NCI-H1105 treated with DMSO at 0.1 percent for 48 hours (cell line): ENCODE data around the gene XRCC2.
"Not testable (repeated sequence)": the region's sequence is repeated elsewhere in the genome, so short reads cannot be mapped to it uniquely, and the experiment has no call there.

Source experiments
- DNase-seq: peaks from one replicate; lab custom pipeline; 2025; lab: John Stamatoyannopoulos, UW

Gene XRCC2

GRCh38 chr7:152664636-152665035 lies 11.3 kb downstream of the XRCC2 start:
- DNase-seq = no peak

DNA sequence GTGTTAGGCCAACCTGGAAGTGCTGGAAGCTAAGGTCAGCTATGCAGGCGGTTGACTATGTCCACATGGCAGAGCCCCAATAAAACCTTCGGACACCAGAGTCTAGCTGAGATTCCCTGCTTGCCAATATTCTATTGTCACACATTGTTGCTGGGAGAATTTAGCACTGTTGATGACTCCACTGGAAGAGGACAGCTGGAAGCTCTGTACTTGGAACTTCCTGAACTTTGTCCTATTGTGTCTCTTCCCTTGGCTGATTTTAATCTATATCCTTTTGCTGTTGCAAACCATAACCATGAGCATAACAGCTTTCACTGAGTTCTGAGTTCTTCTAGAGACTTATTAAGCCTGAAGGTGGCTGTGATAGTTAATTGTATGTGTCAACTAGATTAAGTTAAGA lies 12.0 kb downstream of the XRCC2 start:
- DNase-seq = no peak

GRCh38 chr7:152663148-152663740 lies 12.7 kb downstream of the XRCC2 start:
- DNase-seq = no peak

DNA sequence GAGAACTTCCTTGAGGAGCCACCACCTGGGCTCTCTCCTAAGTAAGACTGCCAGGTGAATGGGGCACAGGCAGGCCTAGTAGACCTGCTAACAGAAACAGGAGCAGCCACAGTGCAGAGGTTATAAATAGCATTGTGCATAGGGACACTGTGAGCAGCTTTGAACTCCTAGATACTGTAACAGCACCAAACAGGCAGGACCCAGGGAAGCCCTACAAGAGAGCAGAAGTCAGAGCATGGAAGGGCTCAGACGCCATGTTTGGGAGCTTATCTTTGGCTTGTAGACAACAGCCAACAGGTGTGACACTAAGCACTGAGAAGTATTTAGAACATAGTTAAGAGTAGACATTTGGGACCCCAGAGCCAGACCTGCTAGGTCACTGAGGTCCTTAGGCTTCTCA lies 14.5 kb downstream of the XRCC2 start:
- DNase-seq = no peak

DNA sequence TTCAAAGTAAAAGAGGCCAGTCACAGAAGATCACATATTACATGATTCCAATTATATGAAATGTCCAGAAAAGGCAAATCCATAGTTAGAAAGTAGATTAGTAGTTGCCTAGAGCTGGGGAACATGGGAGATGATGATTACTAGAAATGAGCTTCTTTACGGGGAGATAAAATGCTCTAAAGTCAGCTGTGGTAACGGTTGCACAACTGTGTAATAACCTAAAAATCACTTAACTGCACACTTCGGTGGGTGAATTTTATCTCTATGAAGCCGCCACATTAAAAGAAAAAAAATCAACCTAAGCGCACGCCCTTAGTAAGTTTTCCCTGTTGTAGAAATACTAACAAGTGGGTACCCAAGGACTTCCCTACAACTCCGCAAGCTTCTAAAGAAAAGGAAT lies 15.9 kb downstream of the XRCC2 start:
- no peak for DNase-seq

- DNase-seq = no peak
These were observed 21.0 kb downstream of the XRCC2 start for GRCh38 chr7:152654971-152655370.

GRCh38 chr7:152649220-152649619 lies 26.7 kb downstream of the XRCC2 start:
- no peak for DNase-seq

- DNase-seq = no peak
These were observed 28.9 kb downstream of the XRCC2 start for GRCh38 chr7:152647009-152647408.

- not testable (repeated sequence) for DNase-seq
These were observed 29.4 kb downstream of the XRCC2 start for GRCh38 chr7:152646579-152646978.

GRCh38 chr7:152643979-152644559 lies 31.9 kb downstream of the XRCC2 start:
- DNase-seq = no peak

GRCh38 chr7:152641384-152641783 lies 34.6 kb downstream of the XRCC2 start:
- DNase-seq = no peak

- DNase-seq = no peak
These were observed 35.1 kb downstream of the XRCC2 start for GRCh38 chr7:152640829-152641228.

GRCh38 chr7:152637920-152638580 lies 37.9 kb downstream of the XRCC2 start:
- DNase-seq = no peak

DNA sequence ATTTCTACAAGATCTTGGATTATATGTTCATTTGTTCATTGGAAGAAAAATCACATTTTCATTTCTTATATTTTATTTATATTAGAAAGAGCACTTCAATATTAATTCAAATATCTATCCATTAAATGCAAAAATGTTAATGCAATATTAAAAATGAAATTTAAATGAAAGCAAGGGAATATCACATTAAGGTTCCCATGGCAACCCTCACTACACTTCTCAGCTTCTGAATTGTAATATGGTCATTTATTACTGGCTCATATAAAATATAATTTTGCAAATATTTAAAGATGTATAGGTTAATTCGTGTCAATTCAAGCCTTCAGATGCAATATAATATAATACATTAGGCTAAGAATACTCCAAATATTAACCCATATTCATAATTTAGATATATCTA lies 38.8 kb downstream of the XRCC2 start:
- DNase-seq = no peak

DNA sequence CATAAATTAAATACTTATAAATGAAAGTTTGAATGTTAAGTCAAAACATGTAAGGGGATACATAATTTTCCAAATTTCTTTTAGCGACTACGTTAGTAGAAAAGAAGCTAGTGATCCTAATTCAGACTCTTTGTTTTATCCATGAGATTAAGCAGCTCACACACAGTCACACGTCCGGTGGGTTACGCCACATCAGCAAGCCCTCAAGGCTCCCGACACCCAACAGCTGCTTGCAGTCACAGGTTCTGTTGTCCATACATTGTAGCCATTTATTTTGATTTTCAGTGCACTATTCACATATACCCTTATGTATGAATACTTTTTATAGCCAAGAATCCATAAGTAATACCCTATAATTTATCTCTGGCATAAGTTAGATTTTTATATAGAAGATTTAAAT lies 39.5 kb downstream of the XRCC2 start:
- DNase-seq = no peak

DNA sequence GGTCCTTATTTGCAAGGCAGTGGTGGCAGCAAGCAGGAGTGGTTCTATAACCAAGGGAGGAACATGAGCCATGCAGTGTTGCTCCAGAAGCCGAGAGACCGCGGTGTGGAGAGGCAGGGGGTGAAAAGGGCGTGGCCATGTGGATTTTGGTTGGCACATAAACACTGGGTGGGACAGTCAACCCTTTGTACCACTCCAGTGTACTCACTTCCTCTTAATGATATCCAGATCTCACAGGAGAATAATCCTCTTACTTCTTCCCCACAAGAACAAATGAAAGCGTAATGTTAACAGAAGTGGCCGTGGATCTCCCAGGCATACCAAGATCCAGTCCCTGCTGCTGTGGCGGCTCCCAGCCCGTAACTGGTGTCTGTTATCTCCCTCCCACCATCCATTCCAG lies 42.4 kb downstream of the XRCC2 start:
- DNase-seq = no peak

DNA sequence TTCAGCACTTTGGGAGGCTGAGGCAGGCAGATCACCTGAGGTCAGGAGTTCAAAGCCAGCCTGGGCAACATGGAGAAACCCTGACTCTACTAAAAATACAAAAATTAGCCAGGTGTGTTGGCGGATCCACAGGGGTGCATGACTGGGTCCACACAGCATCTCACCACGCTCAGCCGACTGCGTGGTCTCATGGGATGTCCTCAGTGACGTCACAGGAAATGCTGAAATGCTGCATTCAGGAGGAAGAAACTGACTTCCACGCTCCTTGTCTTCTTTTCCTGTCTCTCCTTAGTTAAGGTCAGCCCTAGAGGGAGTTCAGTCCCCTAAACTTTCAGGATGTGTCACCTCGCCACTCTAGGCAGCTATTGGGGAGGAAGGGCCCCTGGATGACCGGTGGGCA lies 42.9 kb downstream of the XRCC2 start:
- DNase-seq = no peak

GRCh38 chr7:152628772-152629171 lies 47.2 kb downstream of the XRCC2 start:
- not testable (repeated sequence) for DNase-seq

GRCh38 chr7:152624228-152624627 lies 51.7 kb downstream of the XRCC2 start:
- DNase-seq = peak; percentile 73

DNA sequence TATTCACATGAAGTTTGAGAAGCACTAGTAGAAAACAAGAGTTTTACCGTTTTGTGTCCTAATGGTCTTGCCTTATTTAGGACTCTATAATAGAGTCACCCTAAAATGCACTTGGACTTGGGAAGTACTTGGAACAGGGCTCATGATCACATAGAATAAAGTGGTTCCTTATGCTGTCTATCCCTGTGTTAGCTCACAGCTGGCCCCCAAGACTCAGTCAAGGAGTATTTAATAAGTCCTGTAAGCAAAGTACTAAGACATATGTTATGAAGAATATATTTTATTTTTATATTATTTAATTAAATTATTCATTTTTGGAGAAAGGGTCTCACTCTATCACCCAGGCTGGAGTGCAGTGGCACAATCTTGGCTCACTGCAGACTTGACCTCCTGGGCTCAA lies 54.5 kb downstream of the XRCC2 start:
- no peak for DNase-seq

DNA sequence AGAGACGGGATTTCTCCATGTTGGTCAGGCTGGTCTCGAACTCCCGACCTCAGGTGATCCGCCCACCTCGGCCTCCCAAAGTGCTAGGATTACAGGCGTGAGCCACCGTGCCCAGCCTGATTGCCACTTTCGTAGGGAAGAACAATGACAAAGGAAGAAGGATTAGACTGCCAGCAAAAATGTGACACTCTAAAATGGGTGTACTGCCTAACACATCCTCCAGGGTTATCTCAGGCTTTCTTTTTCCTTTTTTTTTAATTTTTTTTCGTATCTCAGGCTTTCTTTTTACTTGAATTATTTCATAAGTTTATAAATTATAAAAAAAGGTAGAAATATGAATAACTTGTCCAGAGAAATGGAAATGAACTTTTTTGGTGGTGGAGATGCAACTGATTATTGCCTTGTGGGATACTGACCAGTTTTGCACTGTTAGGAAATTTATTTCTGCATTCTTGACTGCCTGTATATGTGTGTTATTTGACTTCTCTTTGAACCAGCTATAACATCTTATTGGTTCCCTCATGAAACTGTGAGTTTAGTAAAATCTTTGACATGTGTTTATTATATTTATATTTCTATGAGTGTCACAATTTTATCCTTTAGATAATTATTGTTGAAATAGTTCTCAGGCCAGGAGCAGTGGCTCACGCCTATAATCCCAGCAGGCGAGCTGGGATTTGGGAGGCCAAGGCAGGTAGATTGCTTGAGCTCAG lies 56.8 kb downstream of the XRCC2 start:
- DNase-seq = no peak

- DNase-seq = no peak
These were observed 57.5 kb downstream of the XRCC2 start for GRCh38 chr7:152618427-152618826.

DNA sequence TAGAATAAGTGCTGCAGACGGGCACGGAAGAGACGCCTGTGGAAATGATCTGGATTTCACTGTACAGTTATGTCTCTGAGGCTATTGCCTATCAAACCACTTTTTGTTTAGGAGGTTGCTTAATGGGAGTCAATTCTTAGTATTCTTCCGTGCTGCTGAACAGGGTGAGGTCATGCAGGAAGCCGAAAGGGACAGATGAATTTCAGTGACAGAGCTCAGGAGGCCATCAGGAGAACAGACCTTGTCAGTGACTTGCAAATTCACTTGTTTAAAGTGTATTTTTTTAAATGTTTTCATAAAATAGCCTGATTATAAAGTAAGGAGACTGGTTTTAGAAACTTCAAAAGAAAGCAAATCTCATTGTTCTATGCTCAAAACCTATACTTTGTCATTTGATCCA lies 58.9 kb downstream of the XRCC2 start:
- DNase-seq = no peak
